Activated CD4-positive, alpha-beta memory T cell treated with anti-CD3 and anti-CD28 coated beads for 36 hours (primary cell): ENCODE results near the gene OR4N2. TPM values are rescaled to one million over a fixed set of nuclear protein-coding genes. Genes with fewer than 3 reads are reported as not detected.
"Not testable (repeated sequence)": the region's sequence is repeated elsewhere in the genome, so short reads cannot be mapped to it uniquely, and the experiment has no call there.

Experiments used
- CTCF ChIA-PET: fragments of 350-600 bp; sonication (Branson Sonifier 250); formaldehyde crosslinking; loops from one replicate; lab custom pipeline; 2021; ENCODE audit warnings: antibody characterized with exemption, inconsistent platforms; lab: Charles Lee
- POLR2A ChIA-PET: fragments of 350-600 bp; sonication (Branson Sonifier 250); formaldehyde crosslinking; loops from one replicate; lab custom pipeline; 2021; ENCODE audit warnings: antibody characterized with exemption; lab: Charles Lee
- DNase-seq: peaks from one replicate; pipeline ENCODE4 v3.0.0-alpha.2; 2020
- H3K27ac Mint-ChIP-seq: one replicate; pipeline ENCODE4 v1.8.0; 2021; ENCODE audit warnings: mixed read lengths
- H3K27me3 Mint-ChIP-seq: one replicate; pipeline ENCODE4 v1.8.0; 2021; ENCODE audit warnings: mixed read lengths
- H3K36me3 Mint-ChIP-seq: one replicate; pipeline ENCODE4 v1.8.0; 2021; ENCODE audit warnings: mixed read lengths
- H3K4me1 Mint-ChIP-seq: one replicate; pipeline ENCODE4 v1.8.0; 2021; ENCODE audit warnings: low read depth, mixed read lengths
- H3K4me3 Mint-ChIP-seq: one replicate; pipeline ENCODE4 v1.8.0; 2021; ENCODE audit warnings: mild to moderate bottlenecking, mixed read lengths
- H3K9me3 Mint-ChIP-seq: one replicate; pipeline ENCODE4 v1.8.0; 2021; ENCODE audit warnings: mixed read lengths
- intact Hi-C: fragments of 100-400 bp; cut with micrococcal nuclease; formaldehyde crosslinking; loops from one replicate; pipeline ENCODE4 v1.15.1; 2023
- total RNA-seq, 2 experiments: library from RNA; stranded (reverse); gene quantifications; one replicate each; pipeline ENCODE4 v1.2.3, GENCODE V29; 2021

The OR4N2 gene
- total RNA-seq, result not detected

- H3K9me3 Mint-ChIP-seq, H3K36me3 Mint-ChIP-seq, CTCF ChIA-PET, POLR2A ChIA-PET, DNase-seq, H3K4me1 Mint-ChIP-seq, H3K27me3 Mint-ChIP-seq, H3K27ac Mint-ChIP-seq, intact Hi-C loops, H3K4me3 Mint-ChIP-seq: not testable (repeated sequence)
These were observed at the start of gene OR4N2 for GRCh38 chr14:19803470-19803869. Gene OR4N2 (plus strand): TSS chr14:19803770. CDS start chr14:19827449, 23,679 bp downstream.

- Mint-ChIP-seq H3K27me3 (no peaks in the 10 kb centered on the region), H3K4me1 (no peaks in the 10 kb centered on the region), H3K36me3 (no peaks in the 10 kb centered on the region), H3K27ac (no peak overlapping the region), H3K9me3 (no peaks in the 10 kb centered on the region), H3K4me3 (no peak overlapping the region)
- ChIA-PET POLR2A (no interaction called here), CTCF (no interaction called here)
- intact Hi-C loops, result no loop called here
- DNase-seq, result no peak
These were observed 49.4 kb upstream of the OR4N2 start for GRCh38 chr14:19754172-19754571.

GRCh38 chr14:19771491-19771890 is 32.1 kb upstream of the OR4N2 start:
- H3K27me3 Mint-ChIP-seq, CTCF ChIA-PET, H3K27ac Mint-ChIP-seq, H3K4me1 Mint-ChIP-seq, H3K4me3 Mint-ChIP-seq, DNase-seq, H3K36me3 Mint-ChIP-seq, intact Hi-C loops, POLR2A ChIA-PET: not testable (repeated sequence)
- H3K9me3 Mint-ChIP-seq, result peaks cover 13% of the 10 kb centered on the region

GRCh38 chr14:19771895-19772430 is 31.6 kb upstream of the OR4N2 start:
- Mint-ChIP-seq H3K27me3 (no peaks in the 10 kb centered on the region), H3K27ac (no peak overlapping the region), H3K36me3 (no peaks in the 10 kb centered on the region), H3K4me3 (no peak overlapping the region), H3K9me3 (peaks cover 13% of the 10 kb centered on the region), H3K4me1 (no peaks in the 10 kb centered on the region)
- CTCF ChIA-PET, result no interaction called here
- POLR2A ChIA-PET, result no interaction called here
- intact Hi-C loops, result no loop called here
- DNase-seq, result no peak

GRCh38 chr14:19772454-19772853 is 31.1 kb upstream of the OR4N2 start:
- H3K4me1 Mint-ChIP-seq, POLR2A ChIA-PET, CTCF ChIA-PET, H3K27ac Mint-ChIP-seq, intact Hi-C loops, H3K4me3 Mint-ChIP-seq, H3K27me3 Mint-ChIP-seq, DNase-seq, H3K36me3 Mint-ChIP-seq: not testable (repeated sequence)
- H3K9me3 Mint-ChIP-seq, result peaks cover 13% of the 10 kb centered on the region

- H3K27me3 Mint-ChIP-seq, H3K4me3 Mint-ChIP-seq, CTCF ChIA-PET, H3K27ac Mint-ChIP-seq, POLR2A ChIA-PET, intact Hi-C loops, DNase-seq, H3K4me1 Mint-ChIP-seq, H3K36me3 Mint-ChIP-seq: not testable (repeated sequence)
- peaks cover 13% of the 10 kb centered on the region for H3K9me3 Mint-ChIP-seq
These were observed 30.4 kb upstream of the OR4N2 start, which contains the start of gene OR4M1 for GRCh38 chr14:19773204-19773603. Gene OR4M1 (plus strand): TSS chr14:19773504. CDS start chr14:19780323, 6,819 bp downstream.

GRCh38 chr14:19775587-19775986 is 28.0 kb upstream of the OR4N2 start:
- Mint-ChIP-seq H3K4me1 (no peaks in the 10 kb centered on the region), H3K9me3 (peaks cover 13% of the 10 kb centered on the region), H3K27me3 (peaks cover 1% of the 10 kb centered on the region), H3K36me3 (no peaks in the 10 kb centered on the region), H3K27ac (no peak overlapping the region), H3K4me3 (no peak overlapping the region)
- intact Hi-C loops, result no loop called here
- POLR2A ChIA-PET, result no interaction called here
- CTCF ChIA-PET, result no interaction called here
- DNase-seq, result no peak

- H3K4me3 Mint-ChIP-seq, DNase-seq, H3K27me3 Mint-ChIP-seq, H3K36me3 Mint-ChIP-seq, H3K9me3 Mint-ChIP-seq, CTCF ChIA-PET, H3K27ac Mint-ChIP-seq, POLR2A ChIA-PET, intact Hi-C loops, H3K4me1 Mint-ChIP-seq: not testable (repeated sequence)
These were observed 17.7 kb upstream of the OR4N2 start for GRCh38 chr14:19785848-19786247.

GRCh38 chr14:19787318-19787717 is 16.3 kb upstream of the OR4N2 start:
- H3K4me3 Mint-ChIP-seq, POLR2A ChIA-PET, H3K9me3 Mint-ChIP-seq, DNase-seq, CTCF ChIA-PET, H3K4me1 Mint-ChIP-seq, H3K27ac Mint-ChIP-seq, intact Hi-C loops, H3K36me3 Mint-ChIP-seq, H3K27me3 Mint-ChIP-seq: not testable (repeated sequence)

GRCh38 chr14:19788150-19788549 is 15.4 kb upstream of the OR4N2 start:
- intact Hi-C loops, H3K4me1 Mint-ChIP-seq, H3K9me3 Mint-ChIP-seq, CTCF ChIA-PET, POLR2A ChIA-PET, H3K27ac Mint-ChIP-seq, H3K36me3 Mint-ChIP-seq, H3K4me3 Mint-ChIP-seq, DNase-seq, H3K27me3 Mint-ChIP-seq: not testable (repeated sequence)

- DNase-seq, CTCF ChIA-PET, H3K27ac Mint-ChIP-seq, H3K9me3 Mint-ChIP-seq, POLR2A ChIA-PET, H3K4me3 Mint-ChIP-seq, H3K4me1 Mint-ChIP-seq, H3K36me3 Mint-ChIP-seq, H3K27me3 Mint-ChIP-seq, intact Hi-C loops: not testable (repeated sequence)
These were observed 7.0 kb upstream of the OR4N2 start for GRCh38 chr14:19796520-19797108.

GRCh38 chr14:19799880-19800279 is 3.7 kb upstream of the OR4N2 start:
- Mint-ChIP-seq H3K4me3 (no peak overlapping the region), H3K27ac (no peak overlapping the region), H3K9me3 (peaks cover 2% of the 10 kb centered on the region), H3K36me3 (no peaks in the 10 kb centered on the region), H3K4me1 (no peaks in the 10 kb centered on the region), H3K27me3 (no peaks in the 10 kb centered on the region)
- ChIA-PET POLR2A (no interaction called here), CTCF (no interaction called here)
- DNase-seq, result no peak
- intact Hi-C loops, result no loop called here
